GM12878 (cell line): ENCODE data around the gene IGSF11. TPM values are rescaled to one million over a fixed set of nuclear protein-coding genes. Genes with fewer than 3 reads are reported as not detected.

Source experiments
- ATAC-seq: fragments of 200-7000 bp; cut with Tn5 transposase; 3 replicates; pipeline ENCODE4 v1.9.1; 2020; ENCODE audit warnings: mild to moderate bottlenecking, moderate library complexity
- BruUV-seq: library from RNA; stranded (reverse); fragments of 400-500 nt; replicated peaks from 2 replicates; lab custom pipeline; 2021; lab: Mats Ljungman, UMichigan
- CTCF ChIA-PET: fragments of 300-600 bp; sonication (Branson Sonifier 250); formaldehyde crosslinking; extraction: SDS; loops from one replicate; lab custom pipeline; 2021; ENCODE audit warnings: inconsistent platforms; lab: Yijun Ruan, JAX
- POLR2A ChIA-PET: fragments of 350-600 bp; formaldehyde crosslinking; extraction: SDS; loops from one replicate; lab custom pipeline; 2021; ENCODE audit warnings: inconsistent platforms; lab: Charles Lee
- RAD21 ChIA-PET: fragments of 300-600 bp; sonication (Branson Sonifier 250); formaldehyde crosslinking; loops from one replicate; lab custom pipeline; 2023; ENCODE audit warnings: antibody characterized with exemption; ENCODE audit not compliant: unreplicated experiment; lab: Charles Lee
- SMC1A ChIA-PET: fragments of 300-600 bp; sonication (Branson Sonifier 250); formaldehyde crosslinking; loops from one replicate; lab custom pipeline; 2023; ENCODE audit not compliant: unreplicated experiment, uncharacterized antibody; lab: Charles Lee
- DNase-seq: peaks from one replicate; pipeline ENCODE4 v3.0.0-alpha.2; 2011; ENCODE audit warnings: low read depth, low spot score
- FAIRE-seq: peaks from 3 replicates; lab custom pipeline; 2011; peaks lifted over from hg19 to GRCh38; lab: Jason Lieb, UNC
- H2AFZ ChIP-seq: 2 replicates; pipeline ENCODE4 v1.6.0; 2011; ENCODE audit warnings: low read depth, low read length, control low read depth; ENCODE audit not compliant: control insufficient read depth
- H3K27ac ChIP-seq: 2 replicates; pipeline ENCODE4 v1.5.1; 2011; ENCODE audit warnings: control low read depth; ENCODE audit not compliant: control insufficient read depth, insufficient read depth
- H3K27me3 ChIP-seq, 2 experiments: replicated peaks in 1 of 2; 2 replicates each; pipeline versions ENCODE4 v1.6.0 to v1.6.1; 2011; ENCODE audit warnings: low read length in 1 of 2; ENCODE audit not compliant: control insufficient read depth in 2 of 2, insufficient read depth in 2 of 2
- H3K36me3 ChIP-seq, 2 experiments: 2 replicates each; pipeline ENCODE4 v1.5.1; 2011; ENCODE audit warnings: low read length in 1 of 2; ENCODE audit not compliant: control insufficient read depth in 2 of 2, insufficient read depth in 2 of 2
- H3K4me1 ChIP-seq: 2 replicates; pipeline ENCODE4 v1.6.1; 2011; ENCODE audit warnings: mild to moderate bottlenecking, low read length, moderate library complexity, mixed read lengths; ENCODE audit not compliant: control insufficient read depth, insufficient read depth
- H3K4me2 ChIP-seq: 2 replicates; pipeline ENCODE4 v1.6.0; 2011; ENCODE audit warnings: control low read depth; ENCODE audit not compliant: control insufficient read depth, insufficient read depth
- H3K4me3 ChIP-seq: fragments of 200-600 bp; sonication (generic); 2 replicates; pipeline ENCODE4 v1.5.1; 2016
- H3K79me2 ChIP-seq: 2 replicates; pipeline ENCODE4 v1.6.0; 2011; ENCODE audit warnings: low read length; ENCODE audit not compliant: control insufficient read depth, insufficient read depth
- H3K9ac ChIP-seq: 2 replicates; pipeline ENCODE4 v1.8.0; 2011; ENCODE audit warnings: low read length, control low read depth, mixed read lengths; ENCODE audit not compliant: control insufficient read depth, insufficient read depth
- H3K9me3 ChIP-seq: replicated peaks from 3 replicates; pipeline ENCODE4 v1.5.1; 2011; ENCODE audit warnings: mild to moderate bottlenecking, low read length; ENCODE audit not compliant: control insufficient read depth, insufficient read depth
- H4K20me1 ChIP-seq: 2 replicates; pipeline ENCODE4 v1.6.0; 2011; ENCODE audit not compliant: control insufficient read depth, insufficient read depth
- CBFB ChIP-seq: IDR thresholded peaks from 2 replicates; pipeline ENCODE4 v1.6.1; 2016; ENCODE audit warnings: antibody characterized with exemption, low read depth
- KAT2A ChIP-seq: conservative IDR thresholded peaks from 2 replicates; pipeline ENCODE4 v1.6.1; 2011; ENCODE audit warnings: low read depth, low read length; ENCODE audit not compliant: control insufficient read depth
- MXI1 ChIP-seq: fragments of 150-350 bp; IDR thresholded peaks from 2 replicates; pipeline ENCODE4 v1.6.1; 2011; ENCODE audit warnings: low read depth, mild to moderate bottlenecking, inconsistent platforms, low read length, improper control_type of control experiment
- MYC ChIP-seq: IDR thresholded peaks from 2 replicates; pipeline ENCODE4 v1.6.1; 2011; ENCODE audit warnings: mild to moderate bottlenecking, low read length, moderate library complexity, inconsistent platforms; ENCODE audit not compliant: insufficient read depth, insufficient replicate concordance, insufficient read length, severe bottlenecking
- RBBP5 ChIP-seq: fragments of 200-600 bp; sonication (generic); conservative IDR thresholded peaks from 2 replicates; pipeline ENCODE4 v1.6.1; 2016
- RUNX3 ChIP-seq: IDR thresholded peaks from 2 replicates; pipeline ENCODE4 v1.6.1; 2012; ENCODE audit warnings: low read length, inconsistent platforms
- SREBF1 ChIP-seq: IDR thresholded peaks from 2 replicates; pipeline ENCODE4 v1.6.1; 2012; ENCODE audit warnings: mild to moderate bottlenecking, low read length
- TCF3 ChIP-seq: IDR thresholded peaks from 2 replicates; pipeline ENCODE4 v1.6.1; 2012; ENCODE audit warnings: low read depth, mild to moderate bottlenecking, low read length, borderline replicate concordance; ENCODE audit not compliant: insufficient read depth
- ZNF207 ChIP-seq: fragments of 450-650 bp; IDR thresholded peaks from 2 replicates; pipeline ENCODE4 v1.6.1; 2014; ENCODE audit warnings: antibody characterized with exemption, mild to moderate bottlenecking, borderline replicate concordance
- WGBS: methylation state at CpG from one replicate; pipeline ENCODE4 v1.1.6; 2016; ENCODE audit warnings: low lambda C conversion rate; ENCODE audit not compliant: insufficient replicate concordance, insufficient coverage; ENCODE audit errors: missing lambda C conversion rate; 5-methylcytosine and 5-hydroxymethylcytosine counted together
- in situ Hi-C: fragments of 300-500 bp; cut with MboI; formaldehyde crosslinking; loops from 9 replicates; pipeline ENCODE4 v1.14.3; 2018; ENCODE audit warnings: mixed read lengths
- intact Hi-C: fragments of 100-400 bp; cut with micrococcal nuclease; formaldehyde crosslinking; loops from one replicate; pipeline ENCODE4 v1.14.2; 2022; ENCODE audit not compliant: unreplicated experiment
- polyA plus RNA-seq, 11 experiments: library from polyadenylated mRNA; depleted of rRNA in 4 of 11; unstranded in 6 of 11; stranded (reverse) in 5 of 11; fragments of >200 nt; fragmentation: Nextera tagmentation in 4 of 11; fragmentation: Illumina TruSeq in 1 of 11; extraction: Ambion mirVana in 4 of 11; extraction: Trizol in 1 of 11; gene quantifications; 1 replicate in 1 of 11; 2 replicates in 10 of 11; pipeline versions ENCODE4 v1.2.1 to v1.2.3, GENCODE V29; 2011 to 2016; ENCODE audit warnings: inconsistent platforms in 2 of 11, missing spikeins in 2 of 11, low read depth in 1 of 11
- total RNA-seq, 4 experiments: library from RNA; depleted of rRNA in 3 of 4; stranded (reverse); fragments of >200 nt in 3 of 4; fragmentation: Illumina TruSeq in 1 of 4; extraction: Trizol in 1 of 4; gene quantifications; 2 replicates each; pipeline versions ENCODE4 v1.2.1 to v1.2.3, GENCODE V29; 2013 to 2021
- TF ChIP-seq, protein P1 (sequence below): fragments of 450-650 bp; IDR thresholded peaks from 2 replicates; pipeline ENCODE4 v1.6.1; 2017; ENCODE audit warnings: mild to moderate bottlenecking
- TF ChIP-seq, protein P2 (sequence below): fragments of 450-650 bp; IDR thresholded peaks from 2 replicates; pipeline ENCODE4 v1.6.1; 2017; ENCODE audit warnings: mild to moderate bottlenecking, moderate library complexity
- TF ChIP-seq, protein P3 (sequence below): fragments of 450-650 bp; formaldehyde crosslinking; IDR thresholded peaks from 2 replicates; pipeline ENCODE4 v1.4.0; 2020; ENCODE audit warnings: mild to moderate bottlenecking, moderate library complexity

The IGSF11 gene
- total and polyA plus RNA-seq, 10 of the 15 experiments (the other 5 are each of a cell fraction or from before 2014, with no cell fraction given), result 0.03 TPM; not detected in 9

DNA sequence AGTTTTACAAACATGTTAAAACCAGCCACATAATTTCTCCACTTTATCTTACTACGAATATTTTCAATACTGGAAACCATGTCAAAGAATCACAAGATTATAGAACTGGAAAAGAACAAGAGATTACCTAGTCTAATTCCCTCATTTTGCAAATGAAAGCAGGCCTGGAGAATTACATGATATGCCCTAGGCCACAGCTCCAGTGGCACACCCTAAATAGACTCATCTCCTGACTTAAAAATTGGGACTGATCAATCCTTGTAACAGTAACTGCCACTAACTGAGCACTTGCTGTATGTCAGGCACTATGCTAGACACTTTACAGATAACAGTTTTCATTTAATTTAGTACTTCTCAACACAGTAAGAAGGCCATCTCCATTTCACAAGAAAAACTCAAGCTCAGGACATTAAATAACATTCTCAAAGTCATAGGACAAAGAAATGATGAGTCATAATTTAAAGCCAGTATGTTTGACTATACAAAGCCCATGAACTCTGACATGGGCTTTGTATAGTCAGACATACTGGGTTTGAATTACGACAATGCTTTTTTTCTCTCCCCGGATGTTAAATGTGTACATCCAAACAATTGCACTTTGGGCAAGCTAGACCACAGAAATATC lies 9.4 kb downstream of the IGSF11 start:
- H3K4me2 ChIP-seq, result no peak overlapping the region
- no peak overlapping the region for H2AFZ ChIP-seq
- ChIA-PET CTCF (interaction anchor here (0.7 to 1.5 kb wide), 2 partner anchors 13 to 141 kb away, joined by 3 read pairs; no protein-coding TSS in a partner anchor), POLR2A (interaction anchor here (0.5 kb wide), 1 partner anchor 76 kb away, joined by 3 read pairs; no protein-coding TSS in a partner anchor), SMC1A (interaction anchor here (1.0 kb wide), 1 partner anchor 141 kb away, joined by 4 read pairs; no protein-coding TSS in a partner anchor), RAD21 (no interaction called here)
- H3K4me1 ChIP-seq, result no peaks in the 10 kb centered on the region
- no peaks in the 10 kb centered on the region for H4K20me1 ChIP-seq
- DNase-seq, result no peak
- in situ Hi-C loops (no loop called here), intact Hi-C loops (no loop called here)
- no peak for FAIRE-seq
- H3K9me3 ChIP-seq, result no peaks in the 10 kb centered on the region
- no peak overlapping the region for H3K27ac ChIP-seq
- H3K79me2 ChIP-seq, result no peaks in the 10 kb centered on the region
- no peak overlapping the region for H3K4me3 ChIP-seq
- ATAC-seq, result no peak
- 64% methylated on average over 3 of the region's 3 CpGs for WGBS
- no TSS peak for BruUV-seq
- H3K27me3 ChIP-seq, result no peaks in the 10 kb centered on the region
- H3K9ac ChIP-seq, result no peak overlapping the region
- no peaks in the 10 kb centered on the region for H3K36me3 ChIP-seq
- no peak for TF ChIP-seq SREBF1
- no peak for TF ChIP-seq CBFB
- TF ChIP-seq, protein P1, sequence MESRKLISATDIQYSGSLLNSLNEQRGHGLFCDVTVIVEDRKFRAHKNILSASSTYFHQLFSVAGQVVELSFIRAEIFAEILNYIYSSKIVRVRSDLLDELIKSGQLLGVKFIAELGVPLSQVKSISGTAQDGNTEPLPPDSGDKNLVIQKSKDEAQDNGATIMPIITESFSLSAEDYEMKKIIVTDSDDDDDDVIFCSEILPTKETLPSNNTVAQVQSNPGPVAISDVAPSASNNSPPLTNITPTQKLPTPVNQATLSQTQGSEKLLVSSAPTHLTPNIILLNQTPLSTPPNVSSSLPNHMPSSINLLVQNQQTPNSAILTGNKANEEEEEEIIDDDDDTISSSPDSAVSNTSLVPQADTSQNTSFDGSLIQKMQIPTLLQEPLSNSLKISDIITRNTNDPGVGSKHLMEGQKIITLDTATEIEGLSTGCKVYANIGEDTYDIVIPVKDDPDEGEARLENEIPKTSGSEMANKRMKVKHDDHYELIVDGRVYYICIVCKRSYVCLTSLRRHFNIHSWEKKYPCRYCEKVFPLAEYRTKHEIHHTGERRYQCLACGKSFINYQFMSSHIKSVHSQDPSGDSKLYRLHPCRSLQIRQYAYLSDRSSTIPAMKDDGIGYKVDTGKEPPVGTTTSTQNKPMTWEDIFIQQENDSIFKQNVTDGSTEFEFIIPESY, result no peak
- TF ChIP-seq, protein P2, sequence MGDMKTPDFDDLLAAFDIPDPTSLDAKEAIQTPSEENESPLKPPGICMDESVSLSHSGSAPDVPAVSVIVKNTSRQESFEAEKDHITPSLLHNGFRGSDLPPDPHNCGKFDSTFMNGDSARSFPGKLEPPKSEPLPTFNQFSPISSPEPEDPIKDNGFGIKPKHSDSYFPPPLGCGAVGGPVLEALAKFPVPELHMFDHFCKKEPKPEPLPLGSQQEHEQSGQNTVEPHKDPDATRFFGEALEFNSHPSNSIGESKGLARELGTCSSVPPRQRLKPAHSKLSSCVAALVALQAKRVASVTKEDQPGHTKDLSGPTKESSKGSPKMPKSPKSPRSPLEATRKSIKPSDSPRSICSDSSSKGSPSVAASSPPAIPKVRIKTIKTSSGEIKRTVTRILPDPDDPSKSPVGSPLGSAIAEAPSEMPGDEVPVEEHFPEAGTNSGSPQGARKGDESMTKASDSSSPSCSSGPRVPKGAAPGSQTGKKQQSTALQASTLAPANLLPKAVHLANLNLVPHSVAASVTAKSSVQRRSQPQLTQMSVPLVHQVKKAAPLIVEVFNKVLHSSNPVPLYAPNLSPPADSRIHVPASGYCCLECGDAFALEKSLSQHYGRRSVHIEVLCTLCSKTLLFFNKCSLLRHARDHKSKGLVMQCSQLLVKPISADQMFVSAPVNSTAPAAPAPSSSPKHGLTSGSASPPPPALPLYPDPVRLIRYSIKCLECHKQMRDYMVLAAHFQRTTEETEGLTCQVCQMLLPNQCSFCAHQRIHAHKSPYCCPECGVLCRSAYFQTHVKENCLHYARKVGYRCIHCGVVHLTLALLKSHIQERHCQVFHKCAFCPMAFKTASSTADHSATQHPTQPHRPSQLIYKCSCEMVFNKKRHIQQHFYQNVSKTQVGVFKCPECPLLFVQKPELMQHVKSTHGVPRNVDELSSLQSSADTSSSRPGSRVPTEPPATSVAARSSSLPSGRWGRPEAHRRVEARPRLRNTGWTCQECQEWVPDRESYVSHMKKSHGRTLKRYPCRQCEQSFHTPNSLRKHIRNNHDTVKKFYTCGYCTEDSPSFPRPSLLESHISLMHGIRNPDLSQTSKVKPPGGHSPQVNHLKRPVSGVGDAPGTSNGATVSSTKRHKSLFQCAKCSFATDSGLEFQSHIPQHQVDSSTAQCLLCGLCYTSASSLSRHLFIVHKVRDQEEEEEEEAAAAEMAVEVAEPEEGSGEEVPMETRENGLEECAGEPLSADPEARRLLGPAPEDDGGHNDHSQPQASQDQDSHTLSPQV, result no peak
- TF ChIP-seq, protein P3, sequence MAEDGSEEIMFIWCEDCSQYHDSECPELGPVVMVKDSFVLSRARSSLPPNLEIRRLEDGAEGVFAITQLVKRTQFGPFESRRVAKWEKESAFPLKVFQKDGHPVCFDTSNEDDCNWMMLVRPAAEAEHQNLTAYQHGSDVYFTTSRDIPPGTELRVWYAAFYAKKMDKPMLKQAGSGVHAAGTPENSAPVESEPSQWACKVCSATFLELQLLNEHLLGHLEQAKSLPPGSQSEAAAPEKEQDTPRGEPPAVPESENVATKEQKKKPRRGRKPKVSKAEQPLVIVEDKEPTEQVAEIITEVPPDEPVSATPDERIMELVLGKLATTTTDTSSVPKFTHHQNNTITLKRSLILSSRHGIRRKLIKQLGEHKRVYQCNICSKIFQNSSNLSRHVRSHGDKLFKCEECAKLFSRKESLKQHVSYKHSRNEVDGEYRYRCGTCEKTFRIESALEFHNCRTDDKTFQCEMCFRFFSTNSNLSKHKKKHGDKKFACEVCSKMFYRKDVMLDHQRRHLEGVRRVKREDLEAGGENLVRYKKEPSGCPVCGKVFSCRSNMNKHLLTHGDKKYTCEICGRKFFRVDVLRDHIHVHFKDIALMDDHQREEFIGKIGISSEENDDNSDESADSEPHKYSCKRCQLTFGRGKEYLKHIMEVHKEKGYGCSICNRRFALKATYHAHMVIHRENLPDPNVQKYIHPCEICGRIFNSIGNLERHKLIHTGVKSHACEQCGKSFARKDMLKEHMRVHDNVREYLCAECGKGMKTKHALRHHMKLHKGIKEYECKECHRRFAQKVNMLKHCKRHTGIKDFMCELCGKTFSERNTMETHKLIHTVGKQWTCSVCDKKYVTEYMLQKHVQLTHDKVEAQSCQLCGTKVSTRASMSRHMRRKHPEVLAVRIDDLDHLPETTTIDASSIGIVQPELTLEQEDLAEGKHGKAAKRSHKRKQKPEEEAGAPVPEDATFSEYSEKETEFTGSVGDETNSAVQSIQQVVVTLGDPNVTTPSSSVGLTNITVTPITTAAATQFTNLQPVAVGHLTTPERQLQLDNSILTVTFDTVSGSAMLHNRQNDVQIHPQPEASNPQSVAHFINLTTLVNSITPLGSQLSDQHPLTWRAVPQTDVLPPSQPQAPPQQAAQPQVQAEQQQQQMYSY, result no peak
- no peak for TF ChIP-seq MXI1
- no peak for TF ChIP-seq RBBP5
- no peak for TF ChIP-seq MYC
- TF ChIP-seq RUNX3, result no peak
- no peak for TF ChIP-seq ZNF207
- TF ChIP-seq TCF3, result no peak
- TF ChIP-seq KAT2A, result no peak
